GM18505 (cell line): ENCODE data around the gene CNFN.

Experiments
- ATAC-seq: cut with Tn5 transposase; IDR thresholded peaks from one replicate; pipeline ENCODE4 v1.9.1; 2021; ENCODE audit not compliant: unreplicated experiment
- POLR2A ChIP-seq: IDR thresholded peaks from 4 replicates; pipeline ENCODE4 v1.6.1; 2011; ENCODE audit warnings: borderline replicate concordance; ENCODE audit not compliant: insufficient read depth, insufficient read length; ENCODE audit errors: extremely low read depth

The CNFN gene

DNA sequence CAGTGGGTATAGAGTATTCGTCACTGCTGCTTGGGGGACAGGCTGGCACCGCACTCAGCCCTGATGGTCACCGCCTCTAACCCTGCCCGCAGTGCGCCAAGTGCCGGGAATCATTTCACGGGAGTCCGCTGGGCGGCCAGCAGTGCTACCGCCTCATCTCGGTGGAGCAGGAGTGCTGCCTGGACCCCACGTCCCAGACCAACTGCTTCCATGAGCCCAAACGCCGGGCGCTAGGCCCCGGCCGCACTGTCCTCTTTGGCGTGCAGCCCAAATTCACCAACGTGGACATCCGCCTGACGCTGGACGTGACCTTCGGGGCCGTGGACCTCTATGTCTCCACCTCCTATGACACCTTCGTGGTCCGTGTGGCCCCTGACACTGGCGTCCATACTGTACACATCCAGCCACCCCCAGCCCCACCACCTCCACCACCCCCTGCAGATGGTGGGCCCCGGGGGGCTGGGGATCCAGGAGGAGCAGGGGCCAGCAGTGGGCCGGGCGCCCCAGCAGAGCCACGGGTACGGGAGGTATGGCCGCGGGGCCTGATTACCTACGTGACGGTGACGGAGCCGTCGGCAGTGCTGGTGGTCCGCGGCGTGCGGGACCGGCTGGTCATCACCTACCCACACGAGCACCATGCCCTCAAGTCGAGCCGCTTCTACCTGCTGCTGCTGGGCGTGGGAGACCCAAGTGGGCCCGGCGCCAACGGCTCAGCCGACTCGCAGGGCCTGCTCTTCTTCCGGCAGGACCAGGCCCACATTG, 14.5 kb downstream of the CNFN start:
- no peak for TF ChIP-seq POLR2A
- ATAC-seq = no peak

DNA sequence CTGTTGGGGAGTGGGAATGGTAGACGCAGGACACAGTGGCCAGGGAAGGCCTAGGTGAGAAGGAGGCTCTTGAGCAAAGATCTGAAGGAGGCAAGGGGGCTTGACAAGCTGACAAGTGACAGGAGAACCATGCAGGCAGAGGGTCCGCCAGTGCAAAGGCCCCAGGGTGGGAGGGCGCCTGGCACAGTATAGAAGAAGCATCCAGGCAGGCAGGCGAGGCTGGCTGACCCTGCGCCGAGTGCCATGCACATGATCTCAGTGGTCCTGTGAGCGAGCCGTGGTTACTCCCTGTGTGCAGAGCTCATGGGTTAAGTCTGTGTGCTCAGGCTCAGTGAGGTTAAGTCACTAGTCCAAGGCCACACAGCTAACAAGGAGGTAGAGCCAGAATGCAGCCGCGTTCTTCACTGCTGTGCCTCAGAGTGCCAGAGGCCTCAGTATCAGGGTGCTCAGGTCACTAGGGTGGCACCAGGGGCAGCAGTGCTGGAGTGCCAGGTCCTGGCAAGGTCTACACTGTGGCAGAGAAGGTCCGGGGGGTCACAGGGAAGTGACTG, 15.2 kb downstream of the CNFN start:
- no peak for TF ChIP-seq POLR2A
- ATAC-seq = no peak

DNA sequence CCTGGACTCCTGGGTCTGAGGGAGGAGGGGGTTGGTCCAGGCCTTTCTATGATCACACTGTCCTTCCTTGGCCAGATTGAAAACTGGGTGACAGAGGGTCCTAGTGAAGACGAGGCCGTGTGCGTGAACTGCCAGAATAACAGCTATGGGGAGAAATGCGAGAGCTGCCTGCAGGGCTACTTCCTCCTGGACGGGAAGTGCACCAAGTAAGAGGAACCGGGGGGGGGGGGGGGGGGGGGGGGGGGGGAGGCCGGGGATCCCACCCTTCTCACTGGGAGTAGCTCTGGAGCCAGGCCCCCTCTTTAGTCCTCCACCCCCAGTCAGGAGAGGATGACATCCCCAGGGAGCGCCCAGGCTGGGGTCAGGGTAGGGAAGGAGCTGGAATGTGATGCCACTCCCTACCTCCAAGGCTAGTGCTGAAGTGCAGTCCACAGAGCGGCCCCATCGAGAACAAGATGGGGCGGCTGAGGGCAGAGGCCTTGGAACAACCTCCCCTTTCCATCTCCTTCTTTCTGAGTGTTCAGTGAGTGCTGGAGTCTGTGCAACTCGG, 19.4 kb downstream of the CNFN start:
- ATAC-seq = no peak
- no peak for TF ChIP-seq POLR2A

DNA sequence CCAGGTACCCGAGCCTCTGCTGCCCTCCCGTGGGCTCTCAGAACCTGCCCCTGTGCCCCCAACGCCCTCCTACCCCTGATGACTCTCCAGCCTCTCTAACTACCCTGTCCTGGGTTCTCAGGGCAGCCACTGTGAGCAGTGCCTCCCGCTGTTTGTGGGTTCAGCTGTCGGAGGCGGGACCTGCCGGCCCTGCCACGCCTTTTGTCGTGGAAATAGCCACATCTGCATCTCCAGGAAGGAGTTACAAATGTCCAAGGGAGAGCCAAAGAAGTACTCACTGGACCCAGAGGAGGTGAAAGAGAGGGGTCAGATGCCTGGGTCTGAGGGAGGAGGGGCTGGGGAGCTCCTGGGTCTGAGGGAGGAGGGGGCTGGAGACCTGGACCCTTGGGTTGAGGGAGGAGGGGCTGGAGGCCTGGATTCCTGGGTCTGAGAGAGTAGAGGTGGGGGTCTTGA, 20.0 kb downstream of the CNFN start:
- TF ChIP-seq POLR2A = no peak
- no peak for ATAC-seq

DNA sequence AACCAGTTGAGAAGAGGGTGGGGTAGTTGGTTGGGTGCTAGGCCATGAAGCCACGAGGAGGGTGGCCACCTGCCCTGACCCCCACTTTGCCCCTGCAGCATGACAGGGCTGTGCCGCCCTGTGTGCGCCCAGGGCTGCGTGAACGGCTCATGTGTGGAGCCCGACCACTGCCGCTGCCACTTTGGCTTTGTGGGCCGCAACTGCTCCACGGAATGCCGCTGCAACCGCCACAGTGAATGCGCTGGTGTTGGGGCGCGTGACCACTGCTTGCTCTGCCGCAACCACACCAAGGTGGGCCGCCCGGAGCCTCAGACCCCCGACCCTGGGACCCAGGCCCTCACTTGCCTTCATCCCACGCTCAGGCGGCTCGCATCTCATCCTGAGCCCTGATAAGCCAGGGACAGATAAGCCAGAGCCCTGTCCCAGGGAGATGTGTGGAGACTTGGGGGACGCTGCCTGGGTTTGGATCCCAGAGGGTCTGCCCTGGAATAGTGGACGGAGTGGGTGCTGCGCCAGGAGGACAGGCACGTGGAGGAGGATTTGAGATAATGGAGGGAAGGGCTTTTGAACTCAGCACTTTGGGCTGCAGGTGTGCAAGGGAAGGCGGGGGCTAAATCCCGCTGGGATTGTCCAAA, 20.5 kb downstream of the CNFN start:
- no peak for ATAC-seq
- no peak for TF ChIP-seq POLR2A

DNA sequence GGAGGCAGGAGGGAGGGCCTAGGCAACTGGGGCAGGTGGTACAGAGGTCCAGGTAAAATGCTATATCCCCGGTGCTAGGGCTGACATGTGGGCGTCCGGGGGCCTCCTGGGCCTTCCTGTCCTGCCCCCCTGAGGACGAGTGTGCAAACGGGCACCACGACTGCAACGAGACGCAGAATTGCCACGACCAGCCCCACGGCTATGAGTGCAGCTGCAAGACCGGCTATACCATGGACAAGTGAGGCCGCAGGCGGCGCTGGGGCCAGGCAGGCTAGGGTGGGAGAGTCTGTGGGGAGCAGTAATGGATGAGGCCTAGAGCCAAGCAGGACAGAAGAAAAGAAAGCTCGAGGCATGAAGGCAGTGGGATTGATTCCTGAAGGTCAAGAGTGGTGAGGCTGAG, 21.3 kb downstream of the CNFN start:
- no peak for ATAC-seq
- TF ChIP-seq POLR2A = no peak

DNA sequence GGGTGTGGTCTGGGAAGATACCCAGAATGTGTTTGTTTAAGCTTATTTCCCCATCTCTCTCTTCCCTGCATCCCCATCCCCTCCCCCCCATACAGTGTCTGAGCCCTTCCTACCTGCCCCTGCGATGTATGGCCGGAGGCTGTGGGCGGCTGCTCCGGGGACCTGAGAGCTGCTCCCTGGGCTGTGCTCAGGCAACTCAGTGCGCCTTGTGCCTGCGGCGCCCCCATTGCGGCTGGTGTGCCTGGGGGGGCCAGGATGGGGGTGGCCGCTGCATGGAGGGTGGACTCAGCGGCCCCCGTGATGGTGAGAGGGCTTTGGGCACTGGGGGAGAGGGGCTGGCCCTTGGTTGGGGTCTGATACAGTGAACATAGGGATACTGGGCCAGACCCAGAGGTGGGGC, 21.7 kb downstream of the CNFN start:
- no peak for TF ChIP-seq POLR2A
- ATAC-seq = no peak

DNA sequence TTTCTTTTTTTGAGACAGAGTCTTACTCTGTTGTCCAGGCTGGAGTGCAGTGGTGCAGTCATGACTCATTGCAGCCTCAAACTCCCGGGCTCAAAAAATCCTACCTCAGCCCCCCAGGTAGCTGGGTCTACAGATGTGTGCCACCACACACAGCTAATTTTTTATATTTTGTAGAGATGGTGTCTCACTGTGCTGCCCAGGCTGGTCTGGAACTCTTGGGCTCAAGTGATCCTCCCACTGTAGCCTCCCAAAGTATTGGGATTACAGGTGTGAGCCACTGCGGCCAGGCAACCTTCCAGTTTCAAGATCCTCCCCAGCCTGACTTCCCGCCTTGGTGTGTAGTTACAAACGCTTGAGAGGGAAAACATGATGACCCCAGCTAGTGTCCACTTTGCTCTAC, 22.2 kb downstream of the CNFN start:
- ATAC-seq = no peak
- TF ChIP-seq POLR2A = no peak

DNA sequence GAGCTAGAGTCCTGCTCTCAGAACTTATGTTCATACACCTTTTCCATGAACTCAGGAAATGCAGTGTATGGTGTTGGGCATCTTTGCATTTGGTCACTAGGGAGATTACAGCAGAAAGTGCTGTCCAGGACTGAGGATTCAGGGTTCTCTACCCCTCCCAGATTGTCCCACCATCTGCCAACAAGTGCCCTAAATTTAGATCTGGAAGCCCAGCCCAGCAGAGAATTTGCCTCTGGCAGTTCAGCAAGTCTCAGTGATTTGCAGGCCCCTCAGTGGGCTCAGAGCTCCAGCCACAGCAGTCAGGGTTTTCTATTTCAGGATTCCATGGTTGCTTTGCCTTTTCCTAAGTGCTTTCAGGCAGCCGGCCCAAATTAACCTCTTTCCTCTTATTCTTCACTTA, 23.4 kb downstream of the CNFN start:
- ATAC-seq = no peak
- no peak for TF ChIP-seq POLR2A

DNA sequence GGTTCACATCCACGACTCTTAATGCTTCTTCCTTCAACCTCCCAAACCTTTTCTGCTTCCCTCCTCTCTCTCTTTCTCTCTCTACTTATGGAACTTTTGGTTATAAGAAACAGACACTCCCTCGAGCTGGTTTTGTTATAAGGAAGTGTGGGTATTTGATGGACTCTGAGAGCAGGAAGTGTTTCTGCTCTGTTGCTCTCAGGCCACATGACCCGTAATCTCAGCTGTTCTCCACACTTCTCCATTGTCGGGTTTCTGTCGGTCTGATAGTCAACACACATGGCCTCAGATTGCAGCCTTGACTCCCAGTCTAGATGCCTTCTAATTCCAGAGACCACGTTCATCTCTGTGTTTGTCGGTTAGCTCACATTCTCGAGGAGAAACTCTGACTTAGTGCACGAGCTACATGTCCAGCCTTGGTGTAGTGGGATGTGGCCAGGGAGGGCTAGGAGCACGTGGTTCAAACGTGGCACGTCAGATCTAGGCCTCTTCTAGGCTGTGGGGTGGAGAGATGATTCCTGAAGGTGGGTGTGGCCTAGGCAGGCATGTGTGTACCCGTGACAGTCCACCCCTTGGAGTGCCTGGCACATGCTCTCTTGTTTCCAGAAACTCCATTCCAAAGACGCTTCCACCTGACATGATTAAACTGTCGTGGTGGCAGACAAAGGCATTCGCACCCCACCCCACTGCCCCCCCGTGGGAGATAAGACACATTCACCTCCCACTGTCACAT, 26.3 kb downstream of the CNFN start:
- no peak for ATAC-seq
- TF ChIP-seq POLR2A = no peak

DNA sequence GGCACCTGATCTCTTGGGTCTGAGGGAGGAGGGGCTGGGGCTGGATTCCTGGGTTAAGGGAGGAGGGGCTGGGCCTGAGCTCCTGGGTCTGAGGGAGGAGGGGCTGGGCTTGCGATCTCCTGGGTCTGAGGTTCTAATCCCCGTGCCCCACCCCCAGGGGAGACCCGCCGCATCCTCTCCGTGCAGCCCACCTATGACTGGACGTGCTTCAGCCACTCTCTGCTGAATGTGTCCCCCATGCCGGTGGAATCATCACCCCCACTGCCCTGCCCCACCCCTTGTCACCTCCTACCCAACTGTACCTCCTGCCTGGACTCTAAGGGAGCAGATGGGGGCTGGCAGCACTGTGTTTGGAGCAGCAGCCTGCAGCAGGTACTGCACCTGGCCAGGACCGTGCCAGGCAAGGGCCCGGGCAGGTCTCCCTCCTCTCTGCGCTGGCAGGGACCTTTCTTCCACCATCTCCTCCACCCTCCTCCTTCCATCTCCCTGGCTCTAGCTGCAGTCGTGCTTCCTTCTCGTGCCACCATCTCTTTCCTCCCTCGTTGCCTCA, 27.1 kb downstream of the CNFN start:
- TF ChIP-seq POLR2A = no peak
- no peak for ATAC-seq

DNA sequence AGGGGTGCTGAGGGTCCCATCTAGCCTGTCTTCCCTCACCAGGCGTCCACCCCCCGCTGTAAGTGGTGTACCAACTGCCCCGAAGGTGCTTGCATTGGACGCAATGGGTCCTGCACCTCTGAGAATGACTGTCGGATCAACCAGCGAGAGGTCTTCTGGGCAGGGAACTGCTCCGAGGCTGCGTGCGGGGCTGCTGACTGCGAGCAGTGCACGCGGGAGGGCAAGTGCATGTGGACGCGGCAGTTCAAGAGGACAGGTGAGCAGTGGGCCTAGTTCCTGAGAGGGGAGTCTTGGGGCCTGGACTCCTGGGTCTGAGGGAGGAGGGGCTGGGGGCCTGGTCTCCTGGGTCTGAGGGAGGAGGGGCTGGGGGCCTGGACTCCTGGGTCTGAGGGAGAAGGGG, 27.8 kb downstream of the CNFN start:
- no peak for ATAC-seq
- TF ChIP-seq POLR2A = no peak

DNA sequence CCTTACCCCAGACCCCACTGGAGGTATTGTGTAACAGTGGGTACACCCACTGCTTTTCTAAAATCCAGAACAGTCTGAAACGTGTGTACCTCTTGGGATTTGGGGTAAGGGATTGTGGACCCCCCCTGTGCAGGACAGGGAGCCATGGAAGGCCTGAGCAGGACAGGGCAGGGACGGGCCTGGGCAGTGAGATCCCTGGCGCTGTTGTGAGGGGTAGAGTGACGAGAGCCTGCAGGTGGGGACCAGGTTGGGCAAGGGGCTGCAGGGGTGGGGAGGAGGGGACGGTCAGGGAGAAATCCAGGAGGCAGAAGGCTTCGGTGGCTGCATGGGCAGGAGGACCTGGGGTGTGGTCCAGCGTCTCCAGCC, 28.6 kb downstream of the CNFN start:
- no peak for TF ChIP-seq POLR2A
- no peak for ATAC-seq
